Activated naive CD4-positive, alpha-beta T cell treated with anti-CD3 and anti-CD28 coated beads, Interleukin-2, amount 50 U/mL, for 72 hours (primary cell): ENCODE data around the gene L3MBTL1. TPM values are rescaled to one million over a fixed set of nuclear protein-coding genes. Genes with fewer than 3 reads are reported as not detected.

ENCODE experiments used
- ATAC-seq, 2 donors: fragments of 150-1000 bp; cut with Tn5 transposase; 2 replicates each; pipeline ENCODE4 v1.10.0; 2021; ENCODE audit warnings: mild to moderate bottlenecking in 2 of 2, moderate library complexity in 2 of 2
- DNase-seq, 2 donors: peaks; one replicate each; pipeline ENCODE4 v3.0.0; 2021 to 2022; ENCODE audit warnings: low spot score in 2 of 2
- H3K27ac Mint-ChIP-seq, 2 donors: one replicate each; pipeline ENCODE4 v1.8.0; 2022; ENCODE audit warnings: mild to moderate bottlenecking in 2 of 2, mixed read lengths in 2 of 2
- H3K36me3 Mint-ChIP-seq, 2 donors: one replicate each; pipeline ENCODE4 v1.8.0; 2022; ENCODE audit warnings: mixed read lengths in 2 of 2
- H3K9me3 Mint-ChIP-seq, 2 donors: one replicate each; pipeline ENCODE4 v1.8.0; 2022; ENCODE audit warnings: mixed read lengths in 2 of 2
- total RNA-seq, 2 donors: library from RNA; stranded (reverse); gene quantifications; one replicate each; pipeline ENCODE4 v1.2.3, GENCODE V29; 2022

The L3MBTL1 gene
- total RNA-seq = 10 to 100 TPM in 1 of 2 donors, 1 to 10 TPM in 1; 9.1 to 15.3 TPM

- Mint-ChIP-seq H3K9me3 (no peaks in the 10 kb centered on the region), H3K27ac (no peak within 1 kb of the TSS), H3K36me3 (no peaks in the 10 kb centered on the region)
- DNase-seq (peak in 1 of 2 donors; percentile 12), ATAC-seq (peak; percentile 63 to 70)
Observed at GRCh38 chr20:43507150-43508080, at the start of gene L3MBTL1. TSS of gene L3MBTL1 (plus strand) at chr20:43507697. CDS start at chr20:43513504, 5,807 bp downstream.

- DNase-seq (peak in 1 of 2 donors; percentile 35), ATAC-seq (peak; percentile 1 to 2)
- Mint-ChIP-seq H3K27ac (peak overlapping the region; percentile 85 to 99), H3K36me3 (peaks cover 38 to 43% of the 10 kb centered on the region in 2 donors), H3K9me3 (no peaks in the 10 kb centered on the region)
Observed at GRCh38 chr20:43458422-43458924, 49.0 kb upstream of the L3MBTL1 start.

GRCh38 chr20:43459022-43459942, 48.2 kb upstream of the L3MBTL1 start:
- ATAC-seq (no peak), DNase-seq (peak in 1 of 2 donors; percentile 58)
- Mint-ChIP-seq H3K36me3 (peaks cover 38 to 51% of the 10 kb centered on the region in 2 donors), H3K27ac (peak overlapping the region; percentile 85 to 99), H3K9me3 (no peaks in the 10 kb centered on the region)

GRCh38 chr20:43460172-43460829, 47.2 kb upstream of the L3MBTL1 start:
- ATAC-seq (no peak), DNase-seq (no peak)
- H3K36me3 Mint-ChIP-seq = peaks cover 38 to 60% of the 10 kb centered on the region in 2 donors
- no peaks in the 10 kb centered on the region for H3K9me3 Mint-ChIP-seq
- H3K27ac Mint-ChIP-seq = peak overlapping the region; percentile 82 to 99

- Mint-ChIP-seq H3K36me3 (peaks cover 38 to 65% of the 10 kb centered on the region in 2 donors), H3K9me3 (no peaks in the 10 kb centered on the region), H3K27ac (peak overlapping the region; percentile 55 to 99)
- ATAC-seq = no peak
- DNase-seq = no peak
Observed at GRCh38 chr20:43460830-43461200, 46.7 kb upstream of the L3MBTL1 start.

- no peak for DNase-seq
- Mint-ChIP-seq H3K36me3 (peaks cover 32 to 65% of the 10 kb centered on the region in 2 donors), H3K27ac (peak overlapping the region in 1 of 2 donors; percentile 79)
Observed at GRCh38 chr20:43461894-43462659, 45.4 kb upstream of the L3MBTL1 start.

GRCh38 chr20:43462660-43463526, 44.6 kb upstream of the L3MBTL1 start:
- ATAC-seq = no peak
- H3K27ac Mint-ChIP-seq = peak overlapping the region in 1 of 2 donors; percentile 37

More at GRCh38 chr20:43461894-43462659, 45.4 kb upstream of the L3MBTL1 start:
- H3K9me3 Mint-ChIP-seq = no peaks in the 10 kb centered on the region
- no peak for ATAC-seq

GRCh38 chr20:43463527-43464218, 43.8 kb upstream of the L3MBTL1 start:
- H3K27ac Mint-ChIP-seq = peak overlapping the region in 1 of 2 donors; percentile 37
- H3K36me3 Mint-ChIP-seq = peaks cover 24 to 65% of the 10 kb centered on the region in 2 donors
- DNase-seq (no peak), ATAC-seq (no peak)
- H3K9me3 Mint-ChIP-seq = no peaks in the 10 kb centered on the region

More at GRCh38 chr20:43462660-43463526, 44.6 kb upstream of the L3MBTL1 start:
- no peak for DNase-seq
- Mint-ChIP-seq H3K9me3 (no peaks in the 10 kb centered on the region), H3K36me3 (peaks cover 26 to 65% of the 10 kb centered on the region in 2 donors)

GRCh38 chr20:43464219-43464790, 43.2 kb upstream of the L3MBTL1 start:
- DNase-seq (no peak), ATAC-seq (no peak)
- Mint-ChIP-seq H3K27ac (peak overlapping the region in 1 of 2 donors; percentile 72), H3K36me3 (peaks cover 18 to 58% of the 10 kb centered on the region in 2 donors), H3K9me3 (no peaks in the 10 kb centered on the region)

GRCh38 chr20:43465625-43465943, 41.9 kb upstream of the L3MBTL1 start:
- DNase-seq (no peak), ATAC-seq (no peak)
- peaks cover 5 to 46% of the 10 kb centered on the region in 2 donors for H3K36me3 Mint-ChIP-seq
- H3K9me3 Mint-ChIP-seq = no peaks in the 10 kb centered on the region
- H3K27ac Mint-ChIP-seq = peak overlapping the region in 1 of 2 donors; percentile 87

GRCh38 chr20:43467589-43467988, 39.9 kb upstream of the L3MBTL1 start:
- Mint-ChIP-seq H3K9me3 (no peaks in the 10 kb centered on the region), H3K27ac (peak overlapping the region in 1 of 2 donors; percentile 88), H3K36me3 (peaks cover 0 to 28% of the 10 kb centered on the region in 2 donors)
- DNase-seq (no peak), ATAC-seq (no peak)

GRCh38 chr20:43472671-43473380, 34.7 kb upstream of the L3MBTL1 start:
- ATAC-seq (peak in 1 of 2 donors; percentile 20), DNase-seq (no peak)
- H3K36me3 Mint-ChIP-seq = no peaks in the 10 kb centered on the region
- no peaks in the 10 kb centered on the region for H3K9me3 Mint-ChIP-seq
- H3K27ac Mint-ChIP-seq = peak overlapping the region in 1 of 2 donors; percentile 24

- DNase-seq = no peak
- Mint-ChIP-seq H3K9me3 (no peaks in the 10 kb centered on the region), H3K36me3 (no peaks in the 10 kb centered on the region), H3K27ac (no peak overlapping the region)
- ATAC-seq = no peak
Observed at GRCh38 chr20:43473381-43473704, 34.2 kb upstream of the L3MBTL1 start.
